Parathyroid adenoma (tissue), 2 donors: ENCODE results near the gene HOXC13.

Experiments
- H2AFZ ChIP-seq: fragments of 300-600 bp; sonication (generic); one replicate; pipeline ENCODE4 v1.7.0; 2017; ENCODE audit warnings: antibody characterized with exemption, mild to moderate bottlenecking
- H3K27ac ChIP-seq: fragments of 300-600 bp; sonication (generic); one replicate; pipeline ENCODE4 v1.7.0; 2017
- H3K27me3 ChIP-seq: fragments of 300-600 bp; sonication (generic); one replicate; pipeline ENCODE4 v1.7.0; 2017; ENCODE audit warnings: low read length; ENCODE audit not compliant: control insufficient read depth, insufficient read depth
- H3K36me3 ChIP-seq: fragments of 300-600 bp; sonication (generic); one replicate; pipeline ENCODE4 v1.7.0; 2017; ENCODE audit warnings: low read length; ENCODE audit not compliant: control insufficient read depth, insufficient read depth
- H3K4me1 ChIP-seq: fragments of 300-600 bp; sonication (generic); one replicate; pipeline ENCODE4 v1.7.0; 2017; ENCODE audit warnings: control low read depth
- H3K4me2 ChIP-seq: fragments of 300-600 bp; sonication (generic); one replicate; pipeline ENCODE4 v1.7.0; 2017; ENCODE audit warnings: low read length
- H3K4me3 ChIP-seq: fragments of 300-600 bp; sonication (generic); one replicate; pipeline ENCODE4 v1.7.0; 2017; ENCODE audit warnings: low read depth, low read length
- H3K79me2 ChIP-seq: fragments of 300-600 bp; sonication (generic); one replicate; pipeline ENCODE4 v1.7.0; 2017; ENCODE audit warnings: control low read depth
- H3K9ac ChIP-seq: fragments of 300-600 bp; sonication (generic); one replicate; pipeline ENCODE4 v1.7.0; 2017; ENCODE audit warnings: mild to moderate bottlenecking
- H3K9me3 ChIP-seq: fragments of 300-600 bp; sonication (generic); one replicate; pipeline ENCODE4 v1.7.0; 2017; ENCODE audit warnings: low read length; ENCODE audit not compliant: control insufficient read depth
- TF ChIP-seq, protein P1 (sequence below): fragments of 300-600 bp; sonication (generic); IDR thresholded peaks from one replicate; pipeline ENCODE4 v1.7.0; 2017; ENCODE audit warnings: antibody characterized with exemption, mild to moderate bottlenecking
- donor health status: primary hyperparathyroidism.

Gene HOXC13

DNA sequence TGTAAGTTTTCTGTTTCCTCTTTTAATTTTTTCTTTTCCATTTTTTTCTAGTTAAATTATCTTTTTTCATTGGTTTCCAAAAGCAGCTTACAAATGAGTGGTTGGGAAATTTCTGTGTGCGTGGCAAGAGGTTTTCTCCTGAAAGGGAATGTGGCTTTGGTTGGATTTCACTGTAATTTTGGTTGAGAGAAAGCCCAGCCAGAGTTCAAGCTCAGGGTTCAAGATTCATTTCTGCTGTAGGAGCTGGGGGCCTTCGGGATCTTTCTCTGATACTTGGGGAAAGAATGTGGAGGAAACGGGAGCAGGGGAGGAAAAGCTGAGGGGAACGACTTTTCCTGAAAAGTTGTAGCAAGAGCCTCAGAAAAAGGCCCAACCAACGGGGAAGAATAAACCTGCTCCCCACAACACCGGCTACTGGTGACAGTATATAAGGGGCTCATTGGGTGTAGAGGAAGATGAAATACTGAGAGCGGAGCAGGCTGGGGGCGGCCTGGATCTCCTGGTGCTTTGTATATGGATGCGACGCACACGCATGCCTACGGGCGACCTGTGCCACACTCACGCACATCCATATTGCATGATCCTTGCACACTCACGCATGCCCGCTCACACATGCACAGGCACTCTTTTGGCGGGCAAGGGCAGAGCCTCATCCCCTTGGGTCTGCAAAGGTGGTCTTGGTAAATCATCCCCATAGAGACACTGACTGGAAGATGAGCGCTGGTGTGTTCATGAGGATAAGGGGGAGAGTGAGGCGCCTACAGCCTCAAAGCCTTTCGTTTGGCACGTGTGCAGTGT, 48.3 kb downstream of the HOXC13 start:
- no peaks in the 10 kb centered on the region for H3K79me2 ChIP-seq
- no peaks in the 10 kb centered on the region for H3K4me1 ChIP-seq
- H3K4me2 ChIP-seq: no peak overlapping the region
- H3K27ac ChIP-seq: no peak overlapping the region
- TF ChIP-seq, protein P1, sequence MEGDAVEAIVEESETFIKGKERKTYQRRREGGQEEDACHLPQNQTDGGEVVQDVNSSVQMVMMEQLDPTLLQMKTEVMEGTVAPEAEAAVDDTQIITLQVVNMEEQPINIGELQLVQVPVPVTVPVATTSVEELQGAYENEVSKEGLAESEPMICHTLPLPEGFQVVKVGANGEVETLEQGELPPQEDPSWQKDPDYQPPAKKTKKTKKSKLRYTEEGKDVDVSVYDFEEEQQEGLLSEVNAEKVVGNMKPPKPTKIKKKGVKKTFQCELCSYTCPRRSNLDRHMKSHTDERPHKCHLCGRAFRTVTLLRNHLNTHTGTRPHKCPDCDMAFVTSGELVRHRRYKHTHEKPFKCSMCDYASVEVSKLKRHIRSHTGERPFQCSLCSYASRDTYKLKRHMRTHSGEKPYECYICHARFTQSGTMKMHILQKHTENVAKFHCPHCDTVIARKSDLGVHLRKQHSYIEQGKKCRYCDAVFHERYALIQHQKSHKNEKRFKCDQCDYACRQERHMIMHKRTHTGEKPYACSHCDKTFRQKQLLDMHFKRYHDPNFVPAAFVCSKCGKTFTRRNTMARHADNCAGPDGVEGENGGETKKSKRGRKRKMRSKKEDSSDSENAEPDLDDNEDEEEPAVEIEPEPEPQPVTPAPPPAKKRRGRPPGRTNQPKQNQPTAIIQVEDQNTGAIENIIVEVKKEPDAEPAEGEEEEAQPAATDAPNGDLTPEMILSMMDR: no peak
- no peak overlapping the region for H3K9ac ChIP-seq
- no peaks in the 10 kb centered on the region for H3K9me3 ChIP-seq
- no peak overlapping the region for H3K4me3 ChIP-seq
- no peak overlapping the region for H2AFZ ChIP-seq
- no peaks in the 10 kb centered on the region for H3K36me3 ChIP-seq
- peaks cover 36% of the 10 kb centered on the region for H3K27me3 ChIP-seq

DNA sequence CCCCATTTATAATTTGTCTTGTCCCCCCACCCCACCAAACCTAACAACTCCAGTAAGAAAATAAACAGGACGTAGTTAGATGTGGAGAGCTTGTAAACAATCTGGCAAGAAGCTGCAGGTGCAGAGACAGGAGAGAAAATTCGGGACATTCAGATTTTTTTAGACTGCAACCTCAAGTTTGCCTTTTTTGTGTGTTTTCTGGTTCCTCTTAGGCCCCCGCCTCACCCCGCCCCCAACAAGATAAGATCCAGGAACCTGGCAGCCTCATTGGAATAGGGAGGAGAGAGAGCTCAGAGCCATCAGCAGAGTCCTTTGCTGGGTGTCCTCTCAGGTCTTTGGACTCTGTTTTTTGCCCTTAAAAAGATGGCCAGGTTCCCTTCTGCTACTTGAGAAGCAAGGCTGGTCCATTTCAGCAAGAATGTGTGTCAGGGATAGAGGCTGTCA, 49.2 kb downstream of the HOXC13 start:
- Histone ChIP-seq H3K4me1 (no peaks in the 10 kb centered on the region), H3K4me3 (no peak overlapping the region), H3K27me3 (peaks cover 35% of the 10 kb centered on the region), H3K9ac (no peak overlapping the region), H2AFZ (no peak overlapping the region), H3K36me3 (no peaks in the 10 kb centered on the region), H3K27ac (no peak overlapping the region), H3K79me2 (no peaks in the 10 kb centered on the region), H3K9me3 (no peaks in the 10 kb centered on the region), H3K4me2 (no peak overlapping the region)
- TF ChIP-seq, protein P1: no peak

DNA sequence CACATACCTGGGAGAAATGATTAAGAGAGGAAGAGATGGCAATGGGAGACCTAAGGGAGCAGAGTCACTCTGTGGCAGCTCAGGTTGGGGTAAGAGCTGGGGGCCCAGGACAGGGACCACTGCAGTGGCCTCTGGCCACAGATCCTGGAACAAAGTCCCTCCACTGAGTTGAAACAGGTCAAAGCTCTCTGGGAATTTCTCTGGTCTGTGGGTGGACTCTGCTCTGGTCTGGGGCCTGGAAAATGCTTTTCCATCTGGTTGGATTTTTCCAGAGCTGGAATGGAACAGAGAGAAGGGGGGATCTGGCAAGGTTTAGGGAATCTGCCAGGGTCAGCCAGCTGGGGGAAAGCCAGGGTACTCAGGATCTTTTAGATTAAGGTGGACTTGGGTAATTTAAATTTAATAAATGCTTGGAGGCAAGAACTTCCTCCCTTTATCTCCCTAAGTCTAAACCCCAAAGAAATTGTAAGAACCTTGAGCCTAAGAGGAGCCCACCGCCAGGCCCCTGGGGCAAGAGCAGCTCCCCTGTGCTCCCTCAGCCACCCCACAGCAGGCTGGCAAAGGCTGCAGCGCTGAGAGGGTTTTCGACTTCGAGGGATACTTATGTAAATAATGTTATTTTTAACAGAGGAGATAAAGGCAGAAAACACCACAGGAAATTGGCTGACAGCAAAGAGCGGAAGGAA, 50.1 kb downstream of the HOXC13 start:
- no peaks in the 10 kb centered on the region for H3K79me2 ChIP-seq
- H3K4me3 ChIP-seq: no peak overlapping the region
- no peak overlapping the region for H3K27ac ChIP-seq
- peaks cover 36% of the 10 kb centered on the region for H3K27me3 ChIP-seq
- H2AFZ ChIP-seq: no peak overlapping the region
- H3K4me1 ChIP-seq: no peaks in the 10 kb centered on the region
- no peak overlapping the region for H3K4me2 ChIP-seq
- TF ChIP-seq, protein P1: no peak
- H3K9ac ChIP-seq: no peak overlapping the region
- H3K36me3 ChIP-seq: no peaks in the 10 kb centered on the region
- no peaks in the 10 kb centered on the region for H3K9me3 ChIP-seq

DNA sequence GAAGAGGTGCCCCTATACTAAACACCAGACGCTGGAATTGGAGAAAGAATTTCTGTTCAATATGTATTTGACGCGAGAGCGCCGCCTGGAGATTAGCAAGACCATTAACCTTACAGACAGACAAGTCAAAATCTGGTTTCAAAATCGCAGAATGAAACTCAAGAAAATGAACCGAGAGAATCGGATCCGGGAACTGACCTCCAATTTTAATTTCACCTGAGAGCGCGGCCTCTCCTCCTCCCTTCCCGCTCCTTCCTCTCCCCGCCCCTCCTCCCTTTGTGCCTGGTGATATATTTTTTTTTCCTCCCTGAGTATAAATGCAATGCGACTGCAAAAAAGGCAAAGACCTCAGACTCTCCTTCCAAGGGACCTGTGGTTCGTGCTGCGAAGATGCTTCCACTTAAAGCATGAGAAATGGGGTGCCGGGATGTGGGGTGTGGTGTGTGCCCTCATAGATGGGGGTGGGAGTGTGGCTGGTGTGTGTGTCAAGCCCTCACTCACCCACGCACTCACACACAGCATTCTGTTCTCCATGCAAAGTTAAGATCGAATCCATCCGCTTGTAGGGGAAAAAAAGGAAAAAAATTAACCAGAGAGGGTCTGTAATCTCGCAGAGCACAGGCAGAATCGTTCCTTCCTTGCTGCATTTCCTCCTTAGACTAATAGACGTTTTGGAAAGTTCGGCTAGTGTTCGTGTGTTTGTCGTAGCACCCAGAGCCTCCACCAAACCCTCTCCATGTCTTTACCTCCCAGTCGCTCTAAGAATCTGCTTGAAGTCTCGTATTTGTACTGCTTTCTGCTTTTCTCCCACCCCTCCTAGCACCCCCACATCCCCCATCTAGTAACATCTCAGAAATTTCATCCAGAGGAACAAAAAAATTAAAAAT, 50.8 kb downstream of the HOXC13 start:
- no peaks in the 10 kb centered on the region for H3K36me3 ChIP-seq
- H3K4me3 ChIP-seq: no peak overlapping the region
- TF ChIP-seq, protein P1: no peak
- no peak overlapping the region for H3K9ac ChIP-seq
- H3K4me1 ChIP-seq: no peaks in the 10 kb centered on the region
- peaks cover 38% of the 10 kb centered on the region for H3K27me3 ChIP-seq
- H2AFZ ChIP-seq: no peak overlapping the region
- no peaks in the 10 kb centered on the region for H3K79me2 ChIP-seq
- no peak overlapping the region for H3K4me2 ChIP-seq
- H3K27ac ChIP-seq: no peak overlapping the region
- no peaks in the 10 kb centered on the region for H3K9me3 ChIP-seq
